OCI-LY7 (cell line): ENCODE measurements around the gene BZW2. TPM values are rescaled to one million over a fixed set of nuclear protein-coding genes. Genes with fewer than 3 reads are reported as not detected.

Experiments used
- BruUV-seq: library from RNA; stranded (reverse); fragments of 400-500 nt; replicated peaks from 2 replicates; lab custom pipeline; 2021; lab: Mats Ljungman, UMichigan
- CTCF ChIA-PET: fragments of 300-600 bp; sonication (Branson Sonifier 250); formaldehyde crosslinking; loops from one replicate; lab custom pipeline; 2022; ENCODE audit warnings: antibody characterized with exemption; ENCODE audit not compliant: unreplicated experiment; lab: Charles Lee
- POLR2A ChIA-PET: fragments of 300-600 bp; sonication (Branson Sonifier 250); formaldehyde crosslinking; loops from one replicate; lab custom pipeline; 2022; ENCODE audit warnings: antibody characterized with exemption; lab: Charles Lee
- DNase-seq: peaks from one replicate; pipeline ENCODE4 v3.0.0-alpha.2; 2015; ENCODE audit warnings: low spot score
- H2AFZ ChIP-seq: fragments of 200-600 bp; sonication (generic), shearing (Covaris generic); 2 replicates; pipeline ENCODE4 v1.6.1; 2014; ENCODE audit warnings: mild to moderate bottlenecking, antibody characterized with exemption, low read length, moderate library complexity
- H3K27ac ChIP-seq: fragments of 200-600 bp; sonication (generic); 2 replicates; pipeline ENCODE4 v1.5.1; 2014; ENCODE audit warnings: mixed run types, low read depth, mild to moderate bottlenecking, moderate library complexity, low read length, inconsistent platforms; ENCODE audit not compliant: poor library complexity, severe bottlenecking
- H3K36me3 ChIP-seq: fragments of 200-600 bp; sonication (generic); 2 replicates; pipeline ENCODE4 v1.6.1; 2014; ENCODE audit warnings: mild to moderate bottlenecking, antibody characterized with exemption, low read length, moderate library complexity, mixed read lengths; ENCODE audit not compliant: insufficient read depth
- H3K4me1 ChIP-seq: fragments of 200-600 bp; sonication (generic); 2 replicates; pipeline ENCODE4 v1.5.1; 2014; ENCODE audit warnings: mild to moderate bottlenecking, low read length; ENCODE audit not compliant: insufficient read depth, poor library complexity, severe bottlenecking
- H3K4me2 ChIP-seq: fragments of 200-600 bp; sonication (generic); 2 replicates; pipeline ENCODE4 v1.6.1; 2014; ENCODE audit warnings: mild to moderate bottlenecking, low read length
- H3K4me3 ChIP-seq: fragments of 200-600 bp; sonication (generic); 2 replicates; pipeline ENCODE4 v1.5.1; 2014; ENCODE audit warnings: mild to moderate bottlenecking, low read depth, low read length; ENCODE audit not compliant: poor library complexity, severe bottlenecking
- H3K79me2 ChIP-seq: fragments of 200-600 bp; sonication (generic); 2 replicates; pipeline ENCODE4 v1.6.1; 2016; ENCODE audit warnings: low read depth, mild to moderate bottlenecking, low read length, moderate library complexity, mixed read lengths; ENCODE audit not compliant: insufficient read depth
- H3K9me2 ChIP-seq: fragments of 200-600 bp; sonication (generic); 2 replicates; pipeline ENCODE4 v1.6.1; 2016; ENCODE audit warnings: mild to moderate bottlenecking, low read length, mixed read lengths; ENCODE audit not compliant: insufficient read depth
- H3K9me3 ChIP-seq: fragments of 200-600 bp; sonication (generic); 2 replicates; pipeline ENCODE4 v1.6.1; 2014; ENCODE audit warnings: mild to moderate bottlenecking, mixed run types, low read length, mixed read lengths
- H4K20me1 ChIP-seq: fragments of 200-600 bp; sonication (generic); 2 replicates; pipeline ENCODE4 v1.6.1; 2014; ENCODE audit warnings: mild to moderate bottlenecking, antibody characterized with exemption, low read length, moderate library complexity, mixed read lengths; ENCODE audit not compliant: insufficient read depth
- CTCF ChIP-seq: fragments of 200-600 bp; sonication (generic); conservative IDR thresholded peaks from 2 replicates; pipeline ENCODE4 v1.5.1; 2014; ENCODE audit warnings: mild to moderate bottlenecking, antibody characterized with exemption, low read length, moderate library complexity, mixed read lengths
- EZH2phosphoT487 ChIP-seq: fragments of 200-600 bp; sonication (generic); IDR thresholded peaks from 2 replicates; pipeline ENCODE4 v1.6.1; 2018; ENCODE audit warnings: low read depth, borderline replicate concordance, mild to moderate bottlenecking, mixed run types, antibody characterized with exemption, low read length, moderate library complexity, mixed read lengths
- intact Hi-C: fragments of 100-400 bp; cut with micrococcal nuclease; formaldehyde crosslinking; loops from one replicate; pipeline ENCODE4 v1.10.0; 2022; ENCODE audit not compliant: unreplicated experiment
- total RNA-seq, 2 experiments: library from RNA; depleted of rRNA in 1 of 2; stranded (reverse); fragments of >200 nt in 1 of 2; shearing (Covaris generic) in 1 of 2; gene quantifications; 2 replicates each; pipeline ENCODE4 v1.2.3, GENCODE V29; 2014 to 2022

BZW2 gene
- total RNA-seq, 2 experiments from 2014 or later, result 66.8 to 75.2 TPM

- H4K20me1 ChIP-seq, result no peaks in the 10 kb centered on the region
- H3K9me2 ChIP-seq, result no peaks in the 10 kb centered on the region
- intact Hi-C loops, result no loop called here
- no peak overlapping the region for H2AFZ ChIP-seq
- no peak overlapping the region for H3K4me2 ChIP-seq
- DNase-seq, result no peak
- BruUV-seq, result no TSS peak
- no peaks in the 10 kb centered on the region for H3K36me3 ChIP-seq
- H3K27ac ChIP-seq, result no peak overlapping the region
- H3K79me2 ChIP-seq, result no peaks in the 10 kb centered on the region
- H3K9me3 ChIP-seq, result no peaks in the 10 kb centered on the region
- ChIA-PET CTCF (no interaction called here), POLR2A (no interaction called here)
- TF ChIP-seq CTCF, result no peak
- H3K4me3 ChIP-seq, result no peak overlapping the region
- H3K4me1 ChIP-seq, result no peaks in the 10 kb centered on the region
Observed at GRCh38 chr7:16744518-16745250, 98.7 kb downstream of the BZW2 start.

- H3K4me2 ChIP-seq, result no peak overlapping the region
- no peaks in the 10 kb centered on the region for H3K4me1 ChIP-seq
- no peaks in the 10 kb centered on the region for H3K9me3 ChIP-seq
- BruUV-seq, result no TSS peak
- no peak overlapping the region for H3K27ac ChIP-seq
- ChIA-PET POLR2A (interaction anchor here (0.7 kb wide), 1 partner anchor 67 kb away, joined by 3 read pairs; no protein-coding TSS in a partner anchor), CTCF (no interaction called here)
- H2AFZ ChIP-seq, result no peak overlapping the region
- H3K36me3 ChIP-seq, result no peaks in the 10 kb centered on the region
- no peak for TF ChIP-seq CTCF
- TF ChIP-seq EZH2phosphoT487, result no peak
- H4K20me1 ChIP-seq, result no peaks in the 10 kb centered on the region
- H3K9me2 ChIP-seq, result no peaks in the 10 kb centered on the region
- no peak for DNase-seq
- no peak overlapping the region for H3K4me3 ChIP-seq
- intact Hi-C loops, result no loop called here
- no peaks in the 10 kb centered on the region for H3K79me2 ChIP-seq
Observed at GRCh38 chr7:16745645-16746044, 99.7 kb downstream of the BZW2 start.

- ChIA-PET POLR2A (no interaction called here), CTCF (no interaction called here)
- BruUV-seq, result no TSS peak
- DNase-seq, result no peak
- Histone ChIP-seq H4K20me1 (no peaks in the 10 kb centered on the region), H3K79me2 (no peaks in the 10 kb centered on the region), H3K9me2 (no peaks in the 10 kb centered on the region), H3K36me3 (no peaks in the 10 kb centered on the region), H3K4me2 (no peak overlapping the region), H2AFZ (no peak overlapping the region), H3K9me3 (no peaks in the 10 kb centered on the region), H3K4me3 (no peak overlapping the region), H3K27ac (no peak overlapping the region), H3K4me1 (no peaks in the 10 kb centered on the region)
- TF ChIP-seq EZH2phosphoT487 (no peak), CTCF (no peak)
- intact Hi-C loops, result no loop called here
Observed at GRCh38 chr7:16747102-16747501, 101.1 kb downstream of the BZW2 start.
